Activated T-helper 1 cell treated with anti-CD3 and anti-CD28 coated beads, Interleukin-2, amount 50 U/mL, for 16 hours (primary cell): ENCODE measurements around the gene CCDC144A.
"Not testable (repeated sequence)": the region's sequence is repeated elsewhere in the genome, so short reads cannot be mapped to it uniquely, and the experiment has no call there.

Experiments used
- DNase-seq, 2 donors: peaks; one replicate each; pipeline ENCODE4 v3.0.0-alpha.2; 2020; ENCODE audit warnings: low read depth in 1 of 2, low spot score in 1 of 2

Gene CCDC144A

GRCh38 chr17:16751924-16752287 is 61.9 kb downstream of the CCDC144A start:
- DNase-seq = not testable (repeated sequence)

DNA sequence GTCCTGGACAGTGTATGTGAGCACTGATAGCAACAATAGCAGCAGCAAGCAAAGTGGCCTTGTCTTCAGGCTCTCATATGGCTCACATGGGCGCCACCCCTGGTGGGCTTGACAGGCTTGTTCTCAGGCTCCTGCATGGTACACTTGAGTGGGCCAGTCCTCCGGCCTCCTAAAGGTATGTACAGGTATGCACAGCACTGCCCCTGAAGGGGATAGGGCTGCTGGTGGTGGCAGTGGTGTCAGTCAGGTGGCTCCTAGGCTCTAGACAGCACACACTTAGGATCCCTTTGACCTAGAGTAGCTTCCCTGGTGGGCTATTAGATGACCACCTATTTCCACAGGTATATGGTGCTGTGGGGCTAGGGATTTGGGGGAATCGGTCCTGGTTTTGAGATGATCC is 67.5 kb downstream of the CCDC144A start:
- DNase-seq = not testable (repeated sequence)

GRCh38 chr17:16758177-16758576 is 68.1 kb downstream of the CCDC144A start:
- DNase-seq = not testable (repeated sequence)

GRCh38 chr17:16768290-16769175 is 78.5 kb downstream of the CCDC144A start:
- DNase-seq = not testable (repeated sequence)

- not testable (repeated sequence) for DNase-seq
These were observed 82.5 kb downstream of the CCDC144A start for GRCh38 chr17:16772394-16773145.

DNA sequence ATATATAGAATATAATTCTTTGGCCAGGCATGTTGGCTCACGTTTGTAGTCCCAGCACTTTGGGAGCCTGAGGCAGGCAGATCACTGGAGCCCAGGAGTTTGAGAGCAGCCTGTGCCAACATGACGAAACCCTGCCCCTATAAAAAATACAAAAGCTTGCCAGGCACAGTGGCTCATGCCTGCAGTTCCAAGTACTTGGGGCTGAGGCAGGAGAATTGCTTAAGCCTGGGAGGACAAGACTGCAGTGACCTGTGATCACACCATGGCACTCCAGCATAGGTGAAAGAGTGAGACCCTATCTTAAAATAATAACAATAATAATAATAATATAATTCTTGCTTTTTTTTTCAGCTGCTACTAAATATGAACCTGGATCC is 83.1 kb downstream of the CCDC144A start:
- not testable (repeated sequence) for DNase-seq

DNA sequence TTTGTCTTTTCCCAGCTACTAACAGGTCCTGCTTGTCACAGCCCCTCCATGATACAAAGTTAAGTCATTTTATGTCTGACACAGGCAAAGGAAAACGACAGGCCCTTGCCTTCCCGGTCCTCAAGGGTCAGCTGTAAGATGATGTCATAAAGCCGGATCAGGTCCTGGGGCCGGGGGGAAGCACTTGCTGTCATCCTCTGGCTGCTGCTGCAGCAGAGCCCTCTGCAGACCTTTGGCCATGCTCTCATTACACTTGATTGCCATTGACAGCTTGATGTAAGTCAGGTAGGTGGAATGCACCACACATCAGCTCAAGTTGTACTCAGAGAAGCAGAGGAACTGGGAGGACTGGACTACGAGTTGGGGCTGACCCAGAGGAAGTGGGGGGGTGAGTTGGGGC is 97.8 kb downstream of the CCDC144A start:
- DNase-seq = not testable (repeated sequence)

GRCh38 chr17:16788889-16789536 is 99.0 kb downstream of the CCDC144A start:
- DNase-seq = not testable (repeated sequence)

- DNase-seq = not testable (repeated sequence)
These were observed 99.6 kb downstream of the CCDC144A start for GRCh38 chr17:16789622-16790021.

GRCh38 chr17:16790313-16790871 is 100.4 kb downstream of the CCDC144A start:
- not testable (repeated sequence) for DNase-seq

GRCh38 chr17:16794215-16794614 is 104.2 kb downstream of the CCDC144A start:
- DNase-seq = not testable (repeated sequence)

DNA sequence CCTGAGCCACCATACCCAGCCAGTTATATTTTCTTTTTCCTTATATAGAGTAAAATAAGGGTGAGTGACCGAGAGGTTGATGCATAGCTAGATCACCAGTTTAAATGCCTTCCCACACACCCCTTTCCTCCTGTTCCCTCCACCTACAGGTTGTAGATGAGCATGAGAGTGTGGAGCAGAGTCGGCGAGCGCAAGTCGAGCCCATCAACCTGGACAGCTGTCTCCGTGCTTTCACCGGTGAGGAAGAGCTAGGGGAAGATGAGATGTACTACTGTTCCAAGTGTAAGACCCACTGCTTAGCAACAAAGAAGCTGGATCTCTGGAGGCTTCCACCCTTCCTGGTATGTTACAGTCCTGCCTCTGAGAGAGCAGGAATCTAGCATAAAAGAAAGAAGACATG is 105.9 kb downstream of the CCDC144A start:
- not testable (repeated sequence) for DNase-seq

DNA sequence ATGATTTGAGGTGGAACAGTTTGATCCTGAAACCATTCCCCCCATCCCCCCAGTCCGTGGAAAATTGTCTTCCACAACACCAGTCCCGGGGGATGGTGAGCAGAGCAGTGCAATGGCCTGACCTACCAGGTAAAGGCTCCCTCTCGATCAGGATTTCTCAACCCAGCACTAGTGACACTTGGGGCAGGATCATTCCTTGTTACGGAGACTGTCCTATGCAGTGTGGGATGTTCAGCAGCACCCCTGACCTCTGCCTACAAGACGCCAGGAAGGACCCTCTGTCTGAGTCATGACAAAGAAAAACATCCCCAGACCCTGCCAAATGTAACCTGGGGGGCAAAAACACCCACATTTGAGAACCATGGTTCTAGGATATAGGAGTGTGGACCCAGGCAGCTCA is 114.8 kb downstream of the CCDC144A start:
- not testable (repeated sequence) for DNase-seq

- DNase-seq = not testable (repeated sequence)
These were observed 116.6 kb downstream of the CCDC144A start for GRCh38 chr17:16806599-16806998.

GRCh38 chr17:16807620-16808019 is 117.6 kb downstream of the CCDC144A start:
- DNase-seq = not testable (repeated sequence)

GRCh38 chr17:16810236-16810635 is 120.2 kb downstream of the CCDC144A start:
- not testable (repeated sequence) for DNase-seq

- DNase-seq = not testable (repeated sequence)
These were observed 122.1 kb downstream of the CCDC144A start for GRCh38 chr17:16812126-16812525.

DNA sequence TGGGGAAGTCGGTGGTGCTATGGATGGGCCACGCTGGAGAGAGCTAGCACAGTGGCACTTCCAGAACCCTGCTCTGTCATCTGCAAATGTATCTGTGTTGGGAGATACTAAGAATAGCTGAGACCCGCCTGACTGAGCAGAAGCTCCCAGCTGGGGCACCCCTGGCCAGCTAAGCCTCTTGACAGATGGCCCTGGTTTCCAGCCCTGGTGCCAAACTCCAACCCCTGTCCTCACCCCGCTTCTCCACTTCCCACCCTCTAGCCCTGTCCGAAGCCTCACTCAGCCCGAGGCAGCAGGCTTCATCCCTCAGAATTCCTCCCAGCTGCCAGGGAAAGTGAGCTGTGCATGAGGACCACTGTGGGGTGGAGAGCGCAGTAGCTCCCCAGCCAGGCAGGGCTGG is 124.4 kb downstream of the CCDC144A start:
- DNase-seq = no peak

- DNase-seq = no peak
These were observed 127.2 kb downstream of the CCDC144A start for GRCh38 chr17:16817201-16817600.

GRCh38 chr17:16817940-16818339 is 127.9 kb downstream of the CCDC144A start:
- not testable (repeated sequence) for DNase-seq

- DNase-seq = no peak
These were observed 128.3 kb downstream of the CCDC144A start for GRCh38 chr17:16818340-16818739.
